Neuronal stem cell (in vitro differentiated cells): Measurements from ENCODE around the gene BIRC7.

Source experiments
- DNase-seq: peaks from one replicate; pipeline ENCODE4 v3.0.0-alpha.2; 2013; ENCODE audit warnings: low spot score
- H2AFZ ChIP-seq: one replicate; pipeline ENCODE4 v1.6.1; 2013; ENCODE audit warnings: mild to moderate bottlenecking, low read length, inconsistent platforms
- H2AK5ac ChIP-seq: 2 replicates; pipeline ENCODE4 v1.6.1; 2013; ENCODE audit warnings: low read depth, mild to moderate bottlenecking, inconsistent platforms, low read length, moderate library complexity, mixed read lengths
- H2BK120ac ChIP-seq: 2 replicates; pipeline ENCODE4 v1.6.1; 2013; ENCODE audit warnings: low read depth, mild to moderate bottlenecking, inconsistent platforms, low read length, moderate library complexity, mixed read lengths
- H2BK12ac ChIP-seq: one replicate; pipeline ENCODE4 v1.6.1; 2013; ENCODE audit warnings: low read length, inconsistent platforms
- H2BK15ac ChIP-seq: 2 replicates; pipeline ENCODE4 v1.6.1; 2013; ENCODE audit warnings: mild to moderate bottlenecking, low read length, inconsistent platforms, mixed read lengths
- H2BK5ac ChIP-seq: one replicate; pipeline ENCODE4 v1.6.1; 2013; ENCODE audit warnings: inconsistent platforms, mild to moderate bottlenecking, low read length, moderate library complexity
- H3K14ac ChIP-seq: one replicate; pipeline ENCODE4 v1.6.1; 2013; ENCODE audit warnings: low read length, inconsistent platforms
- H3K18ac ChIP-seq: 2 replicates; pipeline ENCODE4 v1.6.1; 2013; ENCODE audit warnings: low read length, inconsistent platforms
- H3K23ac ChIP-seq: 2 replicates; pipeline ENCODE4 v1.6.1; 2013; ENCODE audit warnings: low read depth, mild to moderate bottlenecking, mixed read lengths, low read length, inconsistent platforms; ENCODE audit not compliant: poor library complexity
- H3K27ac ChIP-seq: replicated peaks from 3 replicates; pipeline ENCODE4 v1.5.1; 2013; ENCODE audit warnings: low read length, inconsistent platforms
- H3K27me3 ChIP-seq, 3 experiments: 2 replicates each; pipeline ENCODE4 v1.6.1; 2013; ENCODE audit warnings: low read length in 3 of 3, mild to moderate bottlenecking in 2 of 3, inconsistent platforms in 1 of 3, low read depth in 1 of 3, mixed read lengths in 1 of 3, moderate library complexity in 1 of 3; ENCODE audit not compliant: control insufficient read depth in 3 of 3, insufficient read depth in 3 of 3
- H3K36me3 ChIP-seq, 2 donors: replicated peaks in 1 of 2; 2 replicates each; pipeline ENCODE4 v1.6.1; 2013; ENCODE audit warnings: low read length in 2 of 2; ENCODE audit not compliant: control insufficient read depth in 2 of 2, insufficient read depth in 2 of 2
- H3K4ac ChIP-seq: 2 replicates; pipeline ENCODE4 v1.6.1; 2013; ENCODE audit warnings: inconsistent platforms, mild to moderate bottlenecking, low read length, moderate library complexity
- H3K4me1 ChIP-seq, 2 donors: 1 replicate in 1 of 2; 2 replicates in 1 of 2; pipeline ENCODE4 v1.6.1; 2013; ENCODE audit warnings: low read length in 2 of 2, low read depth in 1 of 2; ENCODE audit not compliant: control insufficient read depth in 2 of 2, insufficient read depth in 1 of 2
- H3K4me2 ChIP-seq: one replicate; pipeline ENCODE4 v1.6.1; 2013; ENCODE audit warnings: mild to moderate bottlenecking, low read length, inconsistent platforms; ENCODE audit not compliant: insufficient read depth, poor library complexity, severe bottlenecking
- H3K4me3 ChIP-seq, 2 donors: 2 replicates each; pipeline ENCODE4 v1.5.1; 2013; ENCODE audit warnings: low read length in 2 of 2, mild to moderate bottlenecking in 2 of 2, inconsistent platforms in 1 of 2, moderate library complexity in 1 of 2
- H3K79me1 ChIP-seq: one replicate; pipeline ENCODE4 v1.6.1; 2013; ENCODE audit warnings: low read depth, mild to moderate bottlenecking, inconsistent platforms, low read length, moderate library complexity
- H3K9ac ChIP-seq: one replicate; pipeline ENCODE4 v1.6.1; 2013; ENCODE audit warnings: mild to moderate bottlenecking, low read depth, low read length, inconsistent platforms; ENCODE audit not compliant: poor library complexity
- H3K9me3 ChIP-seq, 2 donors: replicated peaks in 1 of 2; 2 replicates each; pipeline versions ENCODE3 to v1.6.1; 2013; ENCODE audit warnings: low read length in 2 of 2, mild to moderate bottlenecking in 2 of 2, inconsistent platforms in 1 of 2, low read depth in 1 of 2, mixed read lengths in 1 of 2, moderate library complexity in 1 of 2; ENCODE audit not compliant: control insufficient read depth in 2 of 2, insufficient read depth in 1 of 2
- H4K8ac ChIP-seq: one replicate; pipeline ENCODE4 v1.6.1; 2013; ENCODE audit warnings: low read depth, mild to moderate bottlenecking, inconsistent platforms, low read length, moderate library complexity
- H4K91ac ChIP-seq: one replicate; pipeline ENCODE4 v1.6.1; 2013; ENCODE audit warnings: low read length, low read depth, mild to moderate bottlenecking, inconsistent platforms; ENCODE audit not compliant: poor library complexity
- WGBS, 2 donors: extraction: QIAGEN DNeasy Blood & Tissue Kit; methylation state at CpG; one replicate each; pipeline ENCODE4 v1.1.7; 2013; ENCODE audit warnings: missing lambda C conversion rate in 2 of 2, mixed read lengths in 1 of 2; ENCODE audit not compliant: insufficient read length in 2 of 2, insufficient replicate concordance in 1 of 2; ENCODE audit errors: extremely low coverage in 2 of 2; 5-methylcytosine and 5-hydroxymethylcytosine counted together

Gene BIRC7

GRCh38 chr20:63285636-63286615, 50.2 kb downstream of the BIRC7 start:
- Histone ChIP-seq H2BK120ac (no peak overlapping the region), H3K27ac (no peak overlapping the region), H4K91ac (no peak overlapping the region), H4K8ac (no peak overlapping the region), H3K4ac (no peak overlapping the region), H2BK12ac (no peak overlapping the region), H3K36me3 (peaks cover 45 to 84% of the 10 kb centered on the region in 2 donors), H3K14ac (no peak overlapping the region), H3K9me3 (no peaks in the 10 kb centered on the region), H2BK5ac (peak overlapping the region; percentile 24), H3K23ac (peak overlapping the region; percentile 80), H3K79me1 (peaks cover 8% of the 10 kb centered on the region), H3K27me3 (no peaks in the 10 kb centered on the region), H3K18ac (no peak overlapping the region), H2AK5ac (no peak overlapping the region), H3K4me1 (peaks cover 0 to 3% of the 10 kb centered on the region in 2 donors), H2BK15ac (no peak overlapping the region), H2AFZ (no peak overlapping the region), H3K4me2 (no peak overlapping the region), H3K4me3 (peak overlapping the region in 1 of 2 donors; percentile 46), H3K9ac (peak overlapping the region; percentile 60)
- no peak for DNase-seq
- no CpG with 5 or more reads among the region's 44 CpGs for WGBS, 2 donors

GRCh38 chr20:63286781-63287696, 51.3 kb downstream of the BIRC7 start:
- Histone ChIP-seq H4K91ac (no peak overlapping the region), H3K79me1 (peaks cover 9% of the 10 kb centered on the region), H2BK12ac (no peak overlapping the region), H3K9ac (no peak overlapping the region), H3K18ac (no peak overlapping the region), H3K4ac (no peak overlapping the region), H2BK15ac (no peak overlapping the region), H2AK5ac (no peak overlapping the region), H2AFZ (no peak overlapping the region), H3K9me3 (no peaks in the 10 kb centered on the region), H2BK5ac (no peak overlapping the region), H3K23ac (no peak overlapping the region), H3K14ac (no peak overlapping the region), H3K27me3 (no peaks in the 10 kb centered on the region), H3K4me1 (peaks cover 0 to 6% of the 10 kb centered on the region in 2 donors), H4K8ac (no peak overlapping the region), H3K27ac (no peak overlapping the region), H3K4me3 (no peak overlapping the region), H3K4me2 (no peak overlapping the region), H3K36me3 (peaks cover 40 to 73% of the 10 kb centered on the region in 2 donors), H2BK120ac (no peak overlapping the region)
- DNase-seq = no peak
- no CpG with 5 or more reads among the region's 23 CpGs for WGBS, 2 donors

GRCh38 chr20:63287697-63288580, 52.2 kb downstream of the BIRC7 start:
- Histone ChIP-seq H4K91ac (no peak overlapping the region), H4K8ac (peak overlapping the region; percentile 43), H2BK12ac (no peak overlapping the region), H3K9ac (no peak overlapping the region), H3K4me1 (peaks cover 0 to 6% of the 10 kb centered on the region in 2 donors), H3K4ac (no peak overlapping the region), H3K36me3 (peaks cover 35 to 64% of the 10 kb centered on the region in 2 donors), H3K4me2 (no peak overlapping the region), H2AFZ (no peak overlapping the region), H3K18ac (no peak overlapping the region), H3K9me3 (no peaks in the 10 kb centered on the region), H2BK120ac (no peak overlapping the region), H3K27ac (no peak overlapping the region), H3K79me1 (peaks cover 11% of the 10 kb centered on the region), H2BK15ac (no peak overlapping the region), H2AK5ac (no peak overlapping the region), H3K4me3 (no peak overlapping the region), H2BK5ac (no peak overlapping the region), H3K27me3 (no peaks in the 10 kb centered on the region), H3K14ac (no peak overlapping the region), H3K23ac (no peak overlapping the region)
- no CpG with 5 or more reads among the region's 55 CpGs for WGBS, 2 donors
- DNase-seq = no peak
